Subcutaneous adipose tissue (tissue), 4 donors: ENCODE results near the gene ABCD1. TPM values are rescaled to one million over a fixed set of nuclear protein-coding genes. Genes with fewer than 3 reads are reported as not detected.

ENCODE experiments used
- total RNA-seq, 4 donors: library from RNA; depleted of rRNA; stranded (reverse); fragments of >200 nt; gene quantifications; one replicate each; pipeline ENCODE4 v1.1.0, GENCODE V29; 2016
- TF ChIP-seq, protein P1 (sequence below): fragments of 450-650 bp; IDR thresholded peaks from one replicate; pipeline ENCODE4 v1.5.1; 2016; ENCODE audit warnings: low read depth, mild to moderate bottlenecking, control low read depth, antibody characterized with exemption, moderate library complexity

ABCD1 gene
- total RNA-seq = 10 to 100 TPM; 12.4 to 83.8 (median 28.1) TPM

DNA sequence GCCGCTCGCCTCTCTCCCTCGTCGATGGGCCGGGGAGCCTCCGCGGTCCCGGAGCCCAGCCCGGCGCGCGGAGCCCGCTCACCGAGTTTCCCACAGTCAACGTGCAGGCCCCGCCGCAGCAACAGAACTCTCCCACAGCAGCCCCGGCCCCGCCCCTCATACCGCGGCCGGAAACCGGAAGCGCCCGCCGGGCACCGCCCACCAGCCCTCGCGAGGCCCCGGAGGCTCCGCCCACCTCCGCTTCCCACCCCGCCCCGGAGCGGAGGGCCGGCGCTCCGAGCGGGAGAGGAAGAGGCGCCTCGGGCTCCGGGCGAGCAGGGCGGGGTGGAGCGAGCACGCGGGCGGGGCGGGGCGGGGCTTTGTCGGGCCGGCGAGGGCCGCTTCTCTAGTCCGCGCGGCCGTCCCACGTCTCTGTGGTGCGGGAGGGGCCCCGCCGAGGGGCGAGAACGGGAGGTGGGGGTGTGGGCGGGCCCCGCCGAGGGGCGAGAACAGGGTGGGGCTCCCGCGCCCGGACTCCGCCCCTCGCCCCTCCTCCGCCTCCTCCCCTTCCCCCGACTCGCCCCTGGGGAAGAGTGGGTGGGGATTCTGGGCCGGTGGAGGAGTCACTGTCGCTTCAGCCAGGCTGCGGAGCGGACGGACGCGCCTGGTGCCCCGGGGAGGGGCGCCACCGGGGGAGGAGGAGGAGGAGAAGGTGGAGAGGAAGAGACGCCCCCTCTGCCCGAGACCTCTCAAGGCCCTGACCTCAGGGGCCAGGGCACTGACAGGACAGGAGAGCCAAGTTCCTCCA lies at the start of gene ABCD1, which contains the start of gene BCAP31:
Gene ABCD1, plus strand, starts transcription at position 605 of the 787 bp plus-strand sequence. CDS start 411 bp downstream, outside the sequence.
Gene BCAP31, minus strand, starts transcription at position 136 of the 787 bp plus-strand sequence. CDS start 1,143 bp downstream, outside the sequence.
- TF ChIP-seq, protein P1, sequence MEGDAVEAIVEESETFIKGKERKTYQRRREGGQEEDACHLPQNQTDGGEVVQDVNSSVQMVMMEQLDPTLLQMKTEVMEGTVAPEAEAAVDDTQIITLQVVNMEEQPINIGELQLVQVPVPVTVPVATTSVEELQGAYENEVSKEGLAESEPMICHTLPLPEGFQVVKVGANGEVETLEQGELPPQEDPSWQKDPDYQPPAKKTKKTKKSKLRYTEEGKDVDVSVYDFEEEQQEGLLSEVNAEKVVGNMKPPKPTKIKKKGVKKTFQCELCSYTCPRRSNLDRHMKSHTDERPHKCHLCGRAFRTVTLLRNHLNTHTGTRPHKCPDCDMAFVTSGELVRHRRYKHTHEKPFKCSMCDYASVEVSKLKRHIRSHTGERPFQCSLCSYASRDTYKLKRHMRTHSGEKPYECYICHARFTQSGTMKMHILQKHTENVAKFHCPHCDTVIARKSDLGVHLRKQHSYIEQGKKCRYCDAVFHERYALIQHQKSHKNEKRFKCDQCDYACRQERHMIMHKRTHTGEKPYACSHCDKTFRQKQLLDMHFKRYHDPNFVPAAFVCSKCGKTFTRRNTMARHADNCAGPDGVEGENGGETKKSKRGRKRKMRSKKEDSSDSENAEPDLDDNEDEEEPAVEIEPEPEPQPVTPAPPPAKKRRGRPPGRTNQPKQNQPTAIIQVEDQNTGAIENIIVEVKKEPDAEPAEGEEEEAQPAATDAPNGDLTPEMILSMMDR = no peak

DNA sequence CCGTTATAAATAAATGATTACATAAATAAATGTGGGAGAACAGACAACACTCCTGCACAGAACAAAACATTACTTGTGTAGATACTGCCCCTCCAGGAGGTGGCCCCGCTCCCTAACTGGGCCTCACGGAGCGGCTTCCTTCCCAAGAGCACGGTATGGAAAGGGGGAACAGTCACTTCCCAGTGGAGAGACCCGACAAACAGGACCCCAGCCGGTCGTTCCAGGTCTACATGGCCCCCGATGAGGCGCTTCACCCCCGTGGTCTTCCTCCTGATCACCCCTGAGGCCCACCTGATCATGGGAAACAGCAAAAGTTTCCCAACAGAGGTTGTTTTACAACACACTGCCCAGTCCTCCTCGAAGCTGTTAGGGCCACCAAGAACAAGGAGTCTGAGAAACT lies 43.5 kb upstream of the ABCD1 start:
- TF ChIP-seq, protein P1 = no peak

GRCh38 chrX:153684467-153685155 lies 40.0 kb upstream of the ABCD1 start:
- TF ChIP-seq, protein P1 = no peak

- TF ChIP-seq, protein P1 = no peak
Measured at GRCh38 chrX:153685156-153685536, 39.5 kb upstream of the ABCD1 start.

- TF ChIP-seq, protein P1 = no peak
Measured at GRCh38 chrX:153685751-153686696, 38.6 kb upstream of the ABCD1 start.

DNA sequence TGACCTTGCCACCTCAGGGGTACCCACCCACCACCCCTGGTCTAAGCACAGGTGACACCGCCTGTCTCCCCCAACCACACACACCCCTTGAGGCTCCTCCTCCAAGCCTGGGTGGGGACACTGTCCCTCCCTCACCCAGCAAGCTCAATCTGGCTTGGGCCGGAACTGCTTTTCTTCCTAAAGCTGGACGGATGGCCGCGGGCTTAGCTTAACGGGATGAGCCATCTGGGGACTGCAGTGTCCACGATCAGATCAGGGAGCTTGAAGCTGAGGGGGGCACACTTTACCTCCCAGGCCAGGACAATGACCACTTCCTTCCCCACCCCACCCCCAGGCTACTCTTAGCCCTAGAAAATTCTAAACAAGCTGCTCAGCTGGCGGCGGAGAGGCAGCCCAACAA lies 37.9 kb upstream of the ABCD1 start:
- TF ChIP-seq, protein P1 = no peak
